ENCODE data around the gene MYLK.
A peak's percentile ranks its signal among the peaks of the same experiment; 100 is the strongest.

Gene MYLK

DNA sequence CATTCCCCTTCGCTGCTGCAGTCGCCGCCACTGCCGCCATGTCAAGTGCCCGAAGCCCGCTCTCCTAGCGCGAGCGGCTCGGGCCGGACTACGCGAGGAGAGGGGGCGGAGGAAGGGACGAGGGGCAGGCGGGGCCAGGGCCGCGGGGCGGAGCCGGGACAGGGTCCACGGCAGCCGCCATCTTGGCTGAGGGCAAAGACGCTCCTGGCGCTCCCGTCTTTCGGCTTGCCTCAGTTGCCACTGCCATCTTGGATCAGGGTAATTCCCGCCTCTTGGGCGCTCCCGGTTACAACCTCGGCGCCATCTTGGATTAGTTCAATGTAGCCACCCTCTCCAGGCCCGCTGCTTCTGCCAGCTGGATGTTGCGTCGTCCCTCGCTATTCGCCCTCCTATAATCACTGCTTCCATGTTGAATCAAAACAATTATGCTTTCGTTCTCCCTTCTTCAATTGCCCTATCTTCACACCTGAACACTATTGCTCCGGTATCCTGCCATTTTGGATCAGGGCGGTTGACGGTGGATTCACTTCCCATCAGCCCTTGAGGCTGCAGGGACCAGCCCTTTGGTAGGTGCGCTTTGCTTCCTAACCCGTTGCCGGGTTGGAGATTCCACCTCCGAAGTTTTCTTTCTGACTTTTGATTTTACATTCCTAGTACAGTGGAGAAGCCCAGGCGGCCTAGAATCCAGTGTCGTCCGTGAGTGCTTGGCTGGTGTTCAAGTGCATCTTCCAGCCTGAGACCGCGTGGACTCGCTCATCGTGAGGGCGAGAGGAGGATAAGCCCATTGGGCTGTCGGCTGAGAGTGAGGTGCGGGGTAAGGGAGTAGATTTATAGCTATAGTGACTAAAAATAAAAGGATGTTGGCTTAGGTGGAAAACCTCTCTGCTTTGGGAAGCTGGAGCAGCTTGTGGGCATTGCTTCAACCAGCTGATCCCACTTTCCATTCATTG lies 298.9 kb downstream of the MYLK start, which contains the start of gene HACD2:
Gene HACD2 (minus strand): TSS at position 66 of the 950 bp plus-strand sequence. CDS start 26 bp downstream, at position 40.
- no peak for TF ChIP-seq SIN3A (IDR thresholded peaks at IDR 0.05; ENCODE audit: borderline replicate concordance, insufficient read depth, low read length)
- TF ChIP-seq, protein P1, sequence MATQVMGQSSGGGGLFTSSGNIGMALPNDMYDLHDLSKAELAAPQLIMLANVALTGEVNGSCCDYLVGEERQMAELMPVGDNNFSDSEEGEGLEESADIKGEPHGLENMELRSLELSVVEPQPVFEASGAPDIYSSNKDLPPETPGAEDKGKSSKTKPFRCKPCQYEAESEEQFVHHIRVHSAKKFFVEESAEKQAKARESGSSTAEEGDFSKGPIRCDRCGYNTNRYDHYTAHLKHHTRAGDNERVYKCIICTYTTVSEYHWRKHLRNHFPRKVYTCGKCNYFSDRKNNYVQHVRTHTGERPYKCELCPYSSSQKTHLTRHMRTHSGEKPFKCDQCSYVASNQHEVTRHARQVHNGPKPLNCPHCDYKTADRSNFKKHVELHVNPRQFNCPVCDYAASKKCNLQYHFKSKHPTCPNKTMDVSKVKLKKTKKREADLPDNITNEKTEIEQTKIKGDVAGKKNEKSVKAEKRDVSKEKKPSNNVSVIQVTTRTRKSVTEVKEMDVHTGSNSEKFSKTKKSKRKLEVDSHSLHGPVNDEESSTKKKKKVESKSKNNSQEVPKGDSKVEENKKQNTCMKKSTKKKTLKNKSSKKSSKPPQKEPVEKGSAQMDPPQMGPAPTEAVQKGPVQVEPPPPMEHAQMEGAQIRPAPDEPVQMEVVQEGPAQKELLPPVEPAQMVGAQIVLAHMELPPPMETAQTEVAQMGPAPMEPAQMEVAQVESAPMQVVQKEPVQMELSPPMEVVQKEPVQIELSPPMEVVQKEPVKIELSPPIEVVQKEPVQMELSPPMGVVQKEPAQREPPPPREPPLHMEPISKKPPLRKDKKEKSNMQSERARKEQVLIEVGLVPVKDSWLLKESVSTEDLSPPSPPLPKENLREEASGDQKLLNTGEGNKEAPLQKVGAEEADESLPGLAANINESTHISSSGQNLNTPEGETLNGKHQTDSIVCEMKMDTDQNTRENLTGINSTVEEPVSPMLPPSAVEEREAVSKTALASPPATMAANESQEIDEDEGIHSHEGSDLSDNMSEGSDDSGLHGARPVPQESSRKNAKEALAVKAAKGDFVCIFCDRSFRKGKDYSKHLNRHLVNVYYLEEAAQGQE (IDR thresholded peaks at IDR 0.05; ENCODE audit: insufficient read depth in 1 of 2, low read depth in 2 of 2, low read length in 2 of 2) = no peak
- peak; percentile 59; the same call in 1 of the 2 replicates for TF ChIP-seq TAF1 (IDR thresholded peaks at IDR 0.05; ENCODE audit: borderline replicate concordance, insufficient read depth, low read length)
- peak; percentile 56; the same call in 1 of the 2 replicates for TF ChIP-seq POLR2AphosphoS5 (IDR thresholded peaks at IDR 0.05; ENCODE audit: low read depth, low read length)

DNA sequence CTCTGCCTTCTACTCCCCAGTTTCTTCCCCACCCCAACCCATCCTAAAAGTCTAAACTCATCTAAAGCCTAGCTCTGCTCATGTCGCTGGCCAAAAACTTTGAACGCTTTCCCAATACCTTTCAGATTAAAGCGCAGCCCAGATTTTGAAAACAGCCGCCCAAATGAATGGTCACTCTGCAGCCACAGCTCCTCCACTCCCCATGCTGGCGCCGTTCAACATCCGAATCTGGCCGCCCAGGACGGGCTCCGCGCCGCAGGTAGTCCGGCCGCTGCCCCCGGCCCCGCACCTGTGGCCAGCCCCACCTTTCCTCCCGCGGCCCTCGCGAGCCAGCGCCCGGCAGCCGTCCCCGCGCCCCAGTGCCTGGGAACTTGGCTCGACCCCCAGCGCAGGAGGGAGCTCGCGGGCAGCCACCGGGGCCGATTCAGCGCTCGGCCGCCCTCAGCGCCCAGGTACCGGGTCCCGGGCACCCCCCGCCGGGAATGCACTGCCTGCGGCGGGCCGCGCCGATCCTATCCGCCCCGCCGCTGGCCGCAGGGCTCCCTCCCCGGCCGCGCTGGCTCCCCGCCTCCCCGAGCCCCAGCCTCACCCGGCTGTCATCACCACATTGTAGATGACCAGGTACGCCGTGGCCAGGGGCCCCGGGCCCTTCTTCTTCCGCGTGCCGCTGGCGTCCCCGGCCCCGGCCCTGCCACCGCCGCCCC lies 299.7 kb downstream of the MYLK start:
- TF ChIP-seq FOXP2 (optimal IDR thresholded peaks at IDR 0.05; ENCODE audit: borderline replicate concordance, extremely low read depth, extremely low read length, insufficient read depth) (peak; percentile 13), TAF1 (IDR thresholded peaks at IDR 0.05; ENCODE audit: borderline replicate concordance, insufficient read depth, low read length) (no peak)
- TF ChIP-seq, protein P1 (IDR thresholded peaks at IDR 0.05; ENCODE audit: insufficient read depth in 1 of 2, low read depth in 2 of 2, low read length in 2 of 2) = no peak

DNA sequence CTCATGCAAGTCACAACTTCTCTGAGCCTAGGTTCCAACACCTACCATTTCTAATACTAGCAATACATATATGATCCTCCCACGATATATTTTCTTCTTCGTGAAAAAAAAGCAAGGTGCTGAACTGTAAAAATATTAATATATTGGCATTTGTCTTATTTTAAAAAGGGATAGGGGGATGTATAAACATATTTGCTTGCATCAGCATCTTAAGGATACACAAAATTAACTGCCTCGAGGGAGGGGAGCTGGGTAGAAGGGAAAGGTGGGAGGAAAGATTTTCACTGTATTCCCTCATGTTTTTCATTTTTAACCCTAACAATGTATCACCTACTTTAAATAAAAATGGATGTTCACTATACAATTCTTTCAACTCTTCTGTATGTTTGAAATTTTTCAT lies 300.6 kb downstream of the MYLK start:
- TF ChIP-seq TAF1 (IDR thresholded peaks at IDR 0.05; ENCODE audit: borderline replicate concordance, insufficient read depth, low read length) (no peak), FOXP2 (optimal IDR thresholded peaks at IDR 0.05; ENCODE audit: borderline replicate concordance, extremely low read depth, extremely low read length, insufficient read depth) (no peak), POLR2AphosphoS5 (IDR thresholded peaks at IDR 0.05; ENCODE audit: low read depth, low read length) (no peak), SIN3A (IDR thresholded peaks at IDR 0.05; ENCODE audit: borderline replicate concordance, insufficient read depth, low read length) (no peak)
- TF ChIP-seq, protein P1 (IDR thresholded peaks at IDR 0.05; ENCODE audit: insufficient read depth in 1 of 2, low read depth in 2 of 2, low read length in 2 of 2) = no peak

DNA sequence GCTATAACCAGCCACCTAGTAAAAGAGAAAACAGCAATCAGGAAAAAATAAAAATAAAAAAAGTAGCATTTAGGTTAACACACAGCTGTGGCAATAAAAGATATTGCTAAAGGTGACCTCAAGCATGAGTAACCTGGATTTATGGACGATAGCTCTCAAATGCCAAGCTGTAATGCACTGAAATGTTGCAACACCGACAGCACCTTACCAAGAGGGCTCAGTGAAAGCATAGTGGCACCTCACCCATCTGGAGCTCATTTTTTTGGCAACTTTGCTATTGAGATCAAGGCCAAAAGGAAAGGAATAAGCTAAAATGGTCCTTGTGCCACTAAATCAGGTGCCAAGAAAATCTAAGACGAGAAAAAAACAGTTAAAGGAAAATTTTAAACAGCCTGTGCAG lies 301.8 kb downstream of the MYLK start:
- TF ChIP-seq FOXP2 (optimal IDR thresholded peaks at IDR 0.05; ENCODE audit: borderline replicate concordance, extremely low read depth, extremely low read length, insufficient read depth) (no peak), SIN3A (IDR thresholded peaks at IDR 0.05; ENCODE audit: borderline replicate concordance, insufficient read depth, low read length) (no peak), POLR2AphosphoS5 (IDR thresholded peaks at IDR 0.05; ENCODE audit: low read depth, low read length) (no peak), TAF1 (IDR thresholded peaks at IDR 0.05; ENCODE audit: borderline replicate concordance, insufficient read depth, low read length) (no peak)
- TF ChIP-seq, protein P1 (IDR thresholded peaks at IDR 0.05; ENCODE audit: insufficient read depth in 1 of 2, low read depth in 2 of 2, low read length in 2 of 2) = no peak

Measured in PFSK-1 (cell line).